H1 (cell line): Measurements from ENCODE around the gene TOP2B. TPM values are rescaled to one million over a fixed set of nuclear protein-coding genes. Genes with fewer than 3 reads are reported as not detected.

Experiments
- BRCA1 ChIP-seq: IDR thresholded peaks from 2 replicates; pipeline ENCODE4 v1.6.1; 2012; ENCODE audit warnings: low read depth, low read length, improper control_type of control experiment
- KDM4A ChIP-seq: IDR thresholded peaks from one replicate; pipeline ENCODE4 v1.7.1; 2012; ENCODE audit warnings: low read depth, mild to moderate bottlenecking, moderate library complexity, low read length, inconsistent platforms; ENCODE audit not compliant: severe bottlenecking
- MAFK ChIP-seq: IDR thresholded peaks from 2 replicates; pipeline ENCODE4 v1.6.1; 2012; ENCODE audit warnings: low read depth, mild to moderate bottlenecking, improper control_type of control experiment, low read length
- POLR2AphosphoS5 ChIP-seq: IDR thresholded peaks from 2 replicates; pipeline ENCODE4 v1.6.1; 2011; ENCODE audit warnings: low read depth, low read length
- TEAD4 ChIP-seq: IDR thresholded peaks from 2 replicates; pipeline ENCODE4 v1.6.1; 2012; ENCODE audit warnings: low read depth, low read length, inconsistent platforms, mixed read lengths
- polyA plus RNA-seq, 7 experiments: library from polyadenylated mRNA; depleted of rRNA in 3 of 7; stranded (reverse) in 5 of 7; unstranded in 2 of 7; fragments of >200 nt in 5 of 7; fragments of 200-250 nt in 2 of 7; gene quantifications; 1 replicate in 5 of 7; 2 replicates in 1 of 7; 4 replicates in 1 of 7; pipeline versions ENCODE4 v1.2.1 to v1.2.3, GENCODE V29; 2011 to 2013; ENCODE audit warnings: missing spikeins in 2 of 7, mixed read lengths in 2 of 7
- total RNA-seq: library from RNA; stranded (reverse); fragmentation: NEBNext Ultra II Directional; extraction: Animal tissue kit (Norgen Biotek cat#: 25700); gene quantifications from 2 replicates; pipeline ENCODE4 v1.2.1, GENCODE V29; 2021

The TOP2B gene
- total and polyA plus RNA-seq, 2 of the 8 experiments (the other 6 are each of a cell fraction or from before 2014, with no cell fraction given): 34.9 to 206 TPM

GRCh38 chr3:25665315-25666280, 891 bp upstream of the TOP2B start (continued):
- no peak for TF ChIP-seq TEAD4
- no peak for TF ChIP-seq BRCA1
- TF ChIP-seq POLR2AphosphoS5: no peak
- no peak for TF ChIP-seq KDM4A
- no peak for TF ChIP-seq MAFK
- TF ChIP-seq, all 59 proteins: peak for 0
